Mesenchymal stem cell (in vitro differentiated cells and primary cell): ENCODE results near the gene C6orf132.
"Not testable (repeated sequence)": the region's sequence is repeated elsewhere in the genome, so short reads cannot be mapped to it uniquely, and the experiment has no call there.

Source experiments
- DNase-seq: peaks from one replicate; pipeline ENCODE4 v3.0.0-alpha.2; 2013
- H2AFZ ChIP-seq: one replicate; pipeline ENCODE4 v1.6.1; 2013; ENCODE audit warnings: low read depth, mild to moderate bottlenecking, control low read depth, inconsistent platforms, low read length, moderate library complexity
- H2AK5ac ChIP-seq: 2 replicates; pipeline ENCODE4 v1.6.1; 2013; ENCODE audit warnings: low read length, moderate library complexity, mild to moderate bottlenecking, inconsistent platforms; ENCODE audit not compliant: severe bottlenecking
- H2BK120ac ChIP-seq: one replicate; pipeline ENCODE4 v1.6.1; 2013; ENCODE audit warnings: low read depth, mild to moderate bottlenecking, inconsistent platforms, low read length, moderate library complexity
- H2BK12ac ChIP-seq, 2 experiments: one replicate each; pipeline ENCODE4 v1.6.1; 2013; ENCODE audit warnings: inconsistent platforms in 2 of 2, low read length in 2 of 2, mild to moderate bottlenecking in 2 of 2, moderate library complexity in 2 of 2, control low read depth in 1 of 2
- H2BK15ac ChIP-seq: one replicate; pipeline ENCODE4 v1.6.1; 2013; ENCODE audit warnings: mild to moderate bottlenecking, low read depth, inconsistent platforms; ENCODE audit not compliant: poor library complexity, severe bottlenecking
- H2BK5ac ChIP-seq: 2 replicates; pipeline ENCODE4 v1.6.1; 2013; ENCODE audit warnings: low read depth, mild to moderate bottlenecking, low read length, control low read depth, inconsistent platforms; ENCODE audit not compliant: poor library complexity, severe bottlenecking
- H3K14ac ChIP-seq, 2 experiments: one replicate each; pipeline ENCODE4 v1.6.1; 2013; ENCODE audit warnings: inconsistent platforms in 2 of 2, low read length in 2 of 2, control low read depth in 1 of 2, mild to moderate bottlenecking in 1 of 2, moderate library complexity in 1 of 2
- H3K18ac ChIP-seq, 2 experiments: one replicate each; pipeline ENCODE4 v1.6.1; 2013; ENCODE audit warnings: inconsistent platforms in 2 of 2, low read length in 2 of 2, control low read depth in 1 of 2, low read depth in 1 of 2, mild to moderate bottlenecking in 1 of 2
- H3K23ac ChIP-seq, 2 experiments: one replicate each; pipeline ENCODE4 v1.6.1; 2013; ENCODE audit warnings: inconsistent platforms in 2 of 2, low read length in 2 of 2, mild to moderate bottlenecking in 2 of 2, moderate library complexity in 2 of 2, control low read depth in 1 of 2
- H3K27ac ChIP-seq: 2 replicates; pipeline ENCODE4 v1.5.1; 2013; ENCODE audit warnings: mild to moderate bottlenecking, moderate library complexity, low read length, control low read depth, inconsistent platforms; ENCODE audit not compliant: poor library complexity, severe bottlenecking
- H3K27me3 ChIP-seq, 2 experiments: 2 replicates each; pipeline versions ENCODE4 v1.6.1 to v1.7.0; 2013; ENCODE audit warnings: low read length in 2 of 2, mild to moderate bottlenecking in 2 of 2, moderate library complexity in 2 of 2, control low read depth in 1 of 2, inconsistent platforms in 1 of 2; ENCODE audit not compliant: control insufficient read depth in 1 of 2, insufficient read depth in 1 of 2
- H3K36me3 ChIP-seq, 2 experiments: 2 replicates each; pipeline versions ENCODE4 v1.6.1 to v1.7.0; 2013; ENCODE audit warnings: low read length in 2 of 2, control low read depth in 1 of 2, inconsistent platforms in 1 of 2, low read depth in 1 of 2, mild to moderate bottlenecking in 1 of 2; ENCODE audit not compliant: insufficient read depth in 2 of 2, control insufficient read depth in 1 of 2
- H3K4ac ChIP-seq, 2 experiments: one replicate each; pipeline ENCODE4 v1.6.1; 2013; ENCODE audit warnings: inconsistent platforms in 2 of 2, low read length in 2 of 2, mild to moderate bottlenecking in 2 of 2, moderate library complexity in 2 of 2, control low read depth in 1 of 2, low read depth in 1 of 2
- H3K4me1 ChIP-seq: 2 replicates; pipeline ENCODE4 v1.6.1; 2013; ENCODE audit warnings: low read depth, low read length, control low read depth; ENCODE audit not compliant: control insufficient read depth, insufficient read depth
- H3K4me2 ChIP-seq: 2 replicates; pipeline ENCODE4 v1.6.1; 2013; ENCODE audit warnings: low read length, mild to moderate bottlenecking, inconsistent platforms; ENCODE audit not compliant: poor library complexity, severe bottlenecking
- H3K4me3 ChIP-seq, 2 experiments: 2 replicates each; pipeline versions ENCODE4 v1.5.1 to v1.7.0; 2013; ENCODE audit warnings: low read length in 2 of 2, mild to moderate bottlenecking in 2 of 2, control low read depth in 1 of 2, low read depth in 1 of 2; ENCODE audit not compliant: insufficient read depth in 1 of 2
- H3K79me1 ChIP-seq: replicated peaks from 2 replicates; pipeline ENCODE4 v1.6.1; 2013; ENCODE audit warnings: mild to moderate bottlenecking, control low read depth, low read length, inconsistent platforms; ENCODE audit not compliant: poor library complexity, severe bottlenecking
- H3K9ac ChIP-seq: 2 replicates; pipeline ENCODE4 v1.7.0; 2013; ENCODE audit warnings: mild to moderate bottlenecking, low read length, moderate library complexity
- H3K9me3 ChIP-seq: 2 replicates; pipeline ENCODE4 v1.7.0; 2013; ENCODE audit warnings: mild to moderate bottlenecking, low read length; ENCODE audit not compliant: control insufficient read depth
- H4K8ac ChIP-seq: one replicate; pipeline ENCODE4 v1.6.1; 2013; ENCODE audit warnings: inconsistent platforms, mild to moderate bottlenecking, low read length, moderate library complexity
- H4K91ac ChIP-seq: one replicate; pipeline ENCODE4 v1.6.1; 2013; ENCODE audit warnings: mild to moderate bottlenecking, low read length, inconsistent platforms
- WGBS: methylation state at CpG from one replicate; pipeline ENCODE4 v1.1.7; 2013; ENCODE audit warnings: mixed read lengths; 5-methylcytosine and 5-hydroxymethylcytosine counted together

Gene C6orf132

GRCh38 chr6:42155293-42155692 lies 12.9 kb upstream of the C6orf132 start:
- Histone ChIP-seq H2AFZ (no peak overlapping the region), H2BK15ac (no peak overlapping the region), H3K4me1 (no peaks in the 10 kb centered on the region), H3K23ac (no peak overlapping the region), H2BK12ac (no peak overlapping the region), H3K18ac (no peak overlapping the region), H3K36me3 (no peaks in the 10 kb centered on the region), H3K9ac (no peak overlapping the region), H3K27ac (no peak overlapping the region), H3K79me1 (no peaks in the 10 kb centered on the region), H4K91ac (no peak overlapping the region), H3K27me3 (peaks cover 0 to 10% of the 10 kb centered on the region in 2 experiments), H3K4me2 (no peak overlapping the region), H3K9me3 (no peaks in the 10 kb centered on the region), H3K4me3 (no peak overlapping the region), H2BK5ac (no peak overlapping the region), H2AK5ac (no peak overlapping the region), H2BK120ac (no peak overlapping the region), H3K14ac (no peak overlapping the region), H3K4ac (no peak overlapping the region), H4K8ac (no peak overlapping the region)
- DNase-seq: no peak
- 94% methylated on average over 4 of the region's 4 CpGs for WGBS

- H3K79me1 ChIP-seq: no peaks in the 10 kb centered on the region
- peaks cover 0 to 10% of the 10 kb centered on the region in 2 experiments for H3K27me3 ChIP-seq
- no peak overlapping the region for H3K9ac ChIP-seq
- no peaks in the 10 kb centered on the region for H3K9me3 ChIP-seq
- no peak overlapping the region for H2AFZ ChIP-seq
- no peak overlapping the region for H3K14ac ChIP-seq
- H3K36me3 ChIP-seq: no peaks in the 10 kb centered on the region
- no peak overlapping the region for H2BK15ac ChIP-seq
- H3K23ac ChIP-seq: no peak overlapping the region
- no peaks in the 10 kb centered on the region for H3K4me1 ChIP-seq
- DNase-seq: no peak
- H3K4me3 ChIP-seq: no peak overlapping the region
- no peak overlapping the region for H2BK5ac ChIP-seq
- no peak overlapping the region for H2BK12ac ChIP-seq
- H4K8ac ChIP-seq: no peak overlapping the region
- no peak overlapping the region for H3K18ac ChIP-seq
- H2BK120ac ChIP-seq: no peak overlapping the region
- no peak overlapping the region for H3K27ac ChIP-seq
- no peak overlapping the region for H3K4me2 ChIP-seq
- H4K91ac ChIP-seq: no peak overlapping the region
- H2AK5ac ChIP-seq: no peak overlapping the region
- H3K4ac ChIP-seq: no peak overlapping the region
These were observed 12.2 kb upstream of the C6orf132 start for GRCh38 chr6:42154461-42155209.

DNA sequence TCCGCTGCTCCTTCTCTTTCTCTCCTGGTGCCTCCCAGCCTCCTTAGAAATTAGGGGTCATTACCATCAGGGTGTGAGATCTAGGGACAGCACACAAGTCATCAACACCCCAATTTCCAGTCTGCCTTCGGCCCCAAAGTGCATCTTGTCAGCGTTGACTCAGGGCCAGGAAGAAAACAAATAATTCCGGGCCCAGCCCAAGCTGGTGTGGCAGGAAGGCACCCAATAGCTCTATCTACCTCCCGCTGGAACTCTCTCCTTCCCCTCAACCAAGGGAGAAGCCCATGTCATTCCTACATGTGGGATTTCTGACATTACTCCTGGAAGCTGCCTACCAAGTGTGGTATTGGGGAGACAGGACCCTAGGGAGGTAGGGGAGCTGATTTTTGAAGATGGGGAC lies 11.5 kb upstream of the C6orf132 start:
- Histone ChIP-seq H3K18ac (no peak overlapping the region), H3K9ac (no peak overlapping the region), H3K36me3 (no peaks in the 10 kb centered on the region), H3K4me1 (no peaks in the 10 kb centered on the region), H2AFZ (no peak overlapping the region), H3K9me3 (no peaks in the 10 kb centered on the region), H2BK120ac (no peak overlapping the region), H2BK15ac (no peak overlapping the region), H2BK12ac (no peak overlapping the region), H3K79me1 (no peaks in the 10 kb centered on the region), H3K14ac (no peak overlapping the region), H3K27ac (no peak overlapping the region), H4K91ac (no peak overlapping the region), H4K8ac (no peak overlapping the region), H3K4ac (no peak overlapping the region), H3K4me2 (no peak overlapping the region), H2BK5ac (no peak overlapping the region), H3K4me3 (no peak overlapping the region), H3K27me3 (peaks cover 0 to 9% of the 10 kb centered on the region in 2 experiments), H3K23ac (no peak overlapping the region), H2AK5ac (no peak overlapping the region)
- DNase-seq: no peak
- WGBS: 73% methylated on average over 4 of the region's 5 CpGs

DNA sequence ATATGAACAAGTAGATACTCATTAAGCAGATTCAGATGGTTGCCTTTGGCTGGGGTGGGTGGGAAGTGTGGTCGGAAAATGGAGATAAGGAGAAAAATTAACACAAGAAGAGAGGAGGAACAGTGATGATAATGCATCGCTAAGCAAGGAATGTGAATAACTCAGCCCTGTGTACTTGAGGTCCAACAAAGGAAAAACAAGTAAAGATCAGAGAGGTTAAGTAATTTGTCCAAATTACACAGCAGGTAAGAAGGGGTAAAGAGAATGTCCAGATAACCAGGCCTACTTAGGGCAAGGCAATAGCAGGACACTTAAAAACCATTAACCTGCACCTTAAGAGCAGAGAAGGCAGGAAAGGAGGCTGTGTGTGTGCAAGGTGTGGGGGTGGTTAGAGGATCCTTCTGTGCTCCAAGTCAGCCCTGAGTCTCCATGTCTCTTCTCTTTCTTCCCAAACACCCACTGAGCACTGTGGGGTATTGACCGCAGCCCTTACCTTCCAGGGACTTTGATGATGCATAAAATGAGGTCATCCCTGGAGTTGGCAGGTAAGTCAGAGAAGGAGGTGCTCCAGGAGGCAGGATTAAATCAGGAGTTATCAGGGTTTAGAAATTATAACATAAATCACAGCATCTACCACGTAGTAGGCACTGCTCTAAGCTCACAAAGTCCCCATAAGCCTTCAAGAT lies 10.3 kb upstream of the C6orf132 start:
- H3K4me2 ChIP-seq, H3K79me1 ChIP-seq, H2BK120ac ChIP-seq, H3K27ac ChIP-seq, H3K14ac ChIP-seq, H4K91ac ChIP-seq, H3K4me3 ChIP-seq, H2AK5ac ChIP-seq, H3K4ac ChIP-seq, H4K8ac ChIP-seq, H3K9me3 ChIP-seq, H3K27me3 ChIP-seq, H2AFZ ChIP-seq, H3K36me3 ChIP-seq, H2BK15ac ChIP-seq, H3K18ac ChIP-seq, H3K4me1 ChIP-seq, H3K9ac ChIP-seq, H2BK5ac ChIP-seq, H3K23ac ChIP-seq, DNase-seq, H2BK12ac ChIP-seq: not testable (repeated sequence)
- WGBS: 88% methylated on average over 2 of the region's 4 CpGs
